H9 (cell line): Measurements from ENCODE around the gene PPP2R3B. TPM values are rescaled to one million over a fixed set of nuclear protein-coding genes. Genes with fewer than 3 reads are reported as not detected.

Experiments
- DNase-seq: peaks from one replicate; pipeline ENCODE4 v3.0.0-alpha.2; 2017
- H2AFZ ChIP-seq: one replicate; pipeline ENCODE4 v1.6.1; 2013; ENCODE audit warnings: mild to moderate bottlenecking, low read length, control low read depth, moderate library complexity
- H2AK5ac ChIP-seq: 2 replicates; pipeline ENCODE4 v1.6.1; 2013; ENCODE audit warnings: low read length, control low read depth, mixed read lengths; ENCODE audit not compliant: insufficient read length
- H2BK120ac ChIP-seq: one replicate; pipeline ENCODE4 v1.6.1; 2013; ENCODE audit warnings: low read depth, mild to moderate bottlenecking, low read length, control low read depth, inconsistent platforms; ENCODE audit not compliant: poor library complexity, severe bottlenecking
- H2BK12ac ChIP-seq: 2 replicates; pipeline ENCODE4 v1.6.1; 2013; ENCODE audit warnings: low read length, control low read depth, mixed read lengths, low read depth; ENCODE audit not compliant: insufficient read length
- H2BK15ac ChIP-seq: 2 replicates; pipeline ENCODE4 v1.6.1; 2013; ENCODE audit warnings: low read depth, low read length, control low read depth
- H2BK20ac ChIP-seq: one replicate; pipeline ENCODE4 v1.6.1; 2013; ENCODE audit warnings: low read depth, mild to moderate bottlenecking, low read length, control low read depth, inconsistent platforms; ENCODE audit not compliant: poor library complexity, severe bottlenecking
- H2BK5ac ChIP-seq: 2 replicates; pipeline ENCODE4 v1.6.1; 2013; ENCODE audit warnings: low read length, control low read depth, mixed read lengths; ENCODE audit not compliant: insufficient read length
- H3K14ac ChIP-seq: 2 replicates; pipeline ENCODE4 v1.6.1; 2013; ENCODE audit warnings: low read length, control low read depth; ENCODE audit not compliant: insufficient read depth
- H3K18ac ChIP-seq: 2 replicates; pipeline ENCODE4 v1.6.1; 2013; ENCODE audit warnings: low read depth, mild to moderate bottlenecking, mixed read lengths, low read length, control low read depth; ENCODE audit not compliant: insufficient read length
- H3K23ac ChIP-seq: 2 replicates; pipeline ENCODE4 v1.6.1; 2013; ENCODE audit warnings: low read length, control low read depth, mixed read lengths, low read depth; ENCODE audit not compliant: insufficient read length
- H3K23me2 ChIP-seq: 2 replicates; pipeline ENCODE4 v1.6.1; 2013; ENCODE audit warnings: low read depth, mild to moderate bottlenecking, mixed read lengths, low read length, control low read depth; ENCODE audit not compliant: insufficient read length, poor library complexity, severe bottlenecking
- H3K27ac ChIP-seq: 2 replicates; pipeline ENCODE4 v1.5.1; 2013; ENCODE audit warnings: low read length, control low read depth, mixed read lengths, low read depth; ENCODE audit not compliant: insufficient read length
- H3K27me3 ChIP-seq: 2 replicates; pipeline ENCODE4 v1.6.1; 2013; ENCODE audit warnings: low read length, control low read depth, inconsistent platforms; ENCODE audit not compliant: insufficient read depth
- H3K4ac ChIP-seq: 2 replicates; pipeline ENCODE4 v1.6.1; 2013; ENCODE audit warnings: low read depth, mild to moderate bottlenecking, control low read depth, inconsistent platforms, low read length, moderate library complexity
- H3K4me1 ChIP-seq: 2 replicates; pipeline ENCODE4 v1.6.1; 2013; ENCODE audit warnings: low read length, control low read depth, inconsistent platforms; ENCODE audit not compliant: insufficient read depth
- H3K4me2 ChIP-seq: 2 replicates; pipeline ENCODE4 v1.6.1; 2013; ENCODE audit warnings: low read length, control low read depth, mixed read lengths; ENCODE audit not compliant: insufficient read length, insufficient read depth
- H3K56ac ChIP-seq: 2 replicates; pipeline ENCODE4 v1.6.1; 2013; ENCODE audit warnings: low read depth, mild to moderate bottlenecking, mixed read lengths, low read length, control low read depth; ENCODE audit not compliant: insufficient read length
- H3K79me1 ChIP-seq: 2 replicates; pipeline ENCODE4 v1.6.1; 2013; ENCODE audit warnings: low read depth, mild to moderate bottlenecking, moderate library complexity, low read length, control low read depth, inconsistent platforms; ENCODE audit not compliant: insufficient read depth, poor library complexity, severe bottlenecking
- H3K79me2 ChIP-seq: 2 replicates; pipeline ENCODE4 v1.6.1; 2013; ENCODE audit warnings: low read length, control low read depth, inconsistent platforms; ENCODE audit not compliant: insufficient read depth
- H3K9ac ChIP-seq: 2 replicates; pipeline ENCODE4 v1.6.1; 2013; ENCODE audit warnings: low read length, control low read depth, mixed read lengths; ENCODE audit not compliant: insufficient read length; ENCODE audit errors: extremely low read depth
- H3K9me3 ChIP-seq: one replicate; pipeline ENCODE4 v1.6.1; 2013; ENCODE audit warnings: low read depth, low read length, inconsistent platforms; ENCODE audit not compliant: control insufficient read depth
- H3T11ph ChIP-seq: one replicate; pipeline ENCODE4 v1.6.1; 2013; ENCODE audit warnings: mild to moderate bottlenecking, low read length, control low read depth, inconsistent platforms
- H4K20me1 ChIP-seq: one replicate; pipeline ENCODE4 v1.6.1; 2013; ENCODE audit not compliant: control insufficient read depth, insufficient read length, insufficient read depth
- H4K5ac ChIP-seq: 2 replicates; pipeline ENCODE4 v1.6.1; 2013; ENCODE audit warnings: low read depth, mild to moderate bottlenecking, mixed read lengths, low read length, control low read depth; ENCODE audit not compliant: insufficient read length
- H4K8ac ChIP-seq: replicated peaks from 2 replicates; pipeline ENCODE4 v1.6.1; 2013; ENCODE audit warnings: low read length, control low read depth, mixed read lengths, low read depth; ENCODE audit not compliant: insufficient read length
- H4K91ac ChIP-seq: 2 replicates; pipeline ENCODE4 v1.6.1; 2013; ENCODE audit warnings: low read depth, mild to moderate bottlenecking, moderate library complexity, mixed read lengths, low read length, control low read depth; ENCODE audit not compliant: insufficient read length
- H3K27ac Mint-ChIP-seq, 3 experiments: 2 replicates in 2 of 3; 3 replicates in 1 of 3; pipeline ENCODE4 v1.8.0; 2020 to 2021; ENCODE audit warnings: mixed read lengths in 3 of 3, mild to moderate bottlenecking in 1 of 3, moderate library complexity in 1 of 3
- H3K27me3 Mint-ChIP-seq: 2 replicates; pipeline ENCODE4 v1.8.0; 2021; ENCODE audit warnings: low read depth, mild to moderate bottlenecking, moderate library complexity, mixed read lengths
- H3K36me3 Mint-ChIP-seq, 3 experiments: 2 replicates in 2 of 3; 3 replicates in 1 of 3; pipeline ENCODE4 v1.8.0; 2020 to 2021; ENCODE audit warnings: low read depth in 3 of 3, mixed read lengths in 3 of 3; ENCODE audit not compliant: insufficient read depth in 1 of 3
- H3K4me1 Mint-ChIP-seq, 2 experiments: 2 replicates each; pipeline ENCODE4 v1.8.0; 2020; ENCODE audit warnings: mixed read lengths in 2 of 2
- H3K4me3 Mint-ChIP-seq, 2 experiments: 2 replicates in 1 of 2; 3 replicates in 1 of 2; pipeline ENCODE4 v1.8.0; 2020 to 2021; ENCODE audit warnings: mild to moderate bottlenecking in 2 of 2, mixed read lengths in 2 of 2, moderate library complexity in 1 of 2
- H3K9me3 Mint-ChIP-seq, 2 experiments: 2 replicates in 1 of 2; 3 replicates in 1 of 2; pipeline ENCODE4 v1.8.0; 2020; ENCODE audit warnings: mild to moderate bottlenecking in 2 of 2, mixed read lengths in 2 of 2, moderate library complexity in 1 of 2
- CTCF ChIP-seq: fragments of 200-600 bp; sonication (generic); conservative IDR thresholded peaks from 3 replicates; pipeline ENCODE4 v1.8.0; 2021; ENCODE audit warnings: antibody characterized with exemption, mild to moderate bottlenecking
- WGBS: extraction: QIAGEN DNeasy Blood & Tissue Kit; methylation state at CpG from one replicate; pipeline ENCODE4 v1.1.7; 2013; ENCODE audit warnings: missing lambda C conversion rate, low lambda C conversion rate, mixed read lengths; ENCODE audit not compliant: insufficient read length; ENCODE audit errors: extremely low coverage; 5-methylcytosine and 5-hydroxymethylcytosine counted together
- total RNA-seq: library from RNA; stranded (reverse); gene quantifications from 2 replicates; pipeline ENCODE4 v1.2.1, GENCODE V29; 2021

The PPP2R3B gene
- total RNA-seq, 1 experiment from 2014 or later = 72.1 TPM

GRCh38 chrX:348461-349117 is 38.1 kb downstream of the PPP2R3B start:
- Histone ChIP-seq H3K23ac (no peak overlapping the region), H3K4me1 (no peaks in the 10 kb centered on the region), H2AFZ (no peak overlapping the region), H2BK5ac (no peak overlapping the region), H3K79me1 (peaks cover 3% of the 10 kb centered on the region), H2BK12ac (no peak overlapping the region), H3T11ph (no peak overlapping the region), H4K8ac (no peak overlapping the region), H2AK5ac (no peak overlapping the region), H4K91ac (no peak overlapping the region), H3K79me2 (no peaks in the 10 kb centered on the region; the same call in 1 of the 2 replicates), H4K5ac (no peak overlapping the region), H4K20me1 (no peaks in the 10 kb centered on the region), H2BK20ac (no peak overlapping the region), H3K27me3 (no peaks in the 10 kb centered on the region), H3K56ac (no peak overlapping the region), H3K9ac (no peak overlapping the region), H3K4me2 (no peak overlapping the region), H3K9me3 (no peaks in the 10 kb centered on the region), H3K23me2 (no peaks in the 10 kb centered on the region), H3K27ac (no peak overlapping the region), H2BK15ac (no peak overlapping the region), H3K18ac (no peak overlapping the region), H3K14ac (no peak overlapping the region), H3K4ac (no peak overlapping the region), H2BK120ac (no peak overlapping the region)
- H3K27me3 Mint-ChIP-seq = no peaks in the 10 kb centered on the region; the same call in 1 of the 2 replicates
- no peak for TF ChIP-seq CTCF
- no peaks in the 10 kb centered on the region for H3K9me3 Mint-ChIP-seq
- no peak overlapping the region for H3K4me3 Mint-ChIP-seq
- H3K4me1 Mint-ChIP-seq = 0 out of 4 replicates have a peak, but pooled peaks cover 0 to 3% of the 10 kb centered on the region in 2 experiments
- no CpG with 5 or more reads among the region's 11 CpGs for WGBS
- peaks cover 10 to 46% (median 46%) of the 10 kb centered on the region in 3 experiments; a peak in 6 of 7 replicates for H3K36me3 Mint-ChIP-seq
- H3K27ac Mint-ChIP-seq = 0 out of 7 replicates have a peak overlapping the region, but pooled peaks of 1 of the 3 experiments have one; percentile 26
- no peak for DNase-seq
